H1 (cell line): Measurements from ENCODE around the gene CTNNA3.

Experiments used
- CHD2 ChIP-seq: IDR thresholded peaks from 2 replicates; pipeline ENCODE4 v1.6.1; 2012; ENCODE audit warnings: low read length, improper control_type of control experiment
- CREB1 ChIP-seq: IDR thresholded peaks from 2 replicates; pipeline ENCODE4 v1.6.1; 2012; ENCODE audit warnings: inconsistent platforms
- CTCF ChIP-seq, 3 experiments: IDR thresholded peaks; 1 replicate in 2 of 3; 2 replicates in 1 of 3; pipeline versions ENCODE4 v1.5.1 to v1.6.1; 2011; ENCODE audit warnings: low read length in 3 of 3, mild to moderate bottlenecking in 3 of 3, inconsistent platforms in 2 of 3, low read depth in 1 of 3, moderate library complexity in 1 of 3; ENCODE audit not compliant: insufficient read depth in 1 of 3; ENCODE audit errors: control extremely low read depth in 1 of 3
- KDM5A ChIP-seq: fragments of 200-600 bp; IDR thresholded peaks from 2 replicates; pipeline ENCODE4 v1.7.1; 2012; ENCODE audit warnings: mild to moderate bottlenecking, low read length, inconsistent platforms, mixed read lengths
- MAX ChIP-seq: IDR thresholded peaks from 2 replicates; pipeline ENCODE4 v1.6.1; 2012; ENCODE audit warnings: inconsistent platforms
- POLR2A ChIP-seq, 2 experiments: IDR thresholded peaks; 1 replicate in 1 of 2; 2 replicates in 1 of 2; pipeline ENCODE4 v1.6.1; 2011; ENCODE audit warnings: low read depth in 2 of 2, low read length in 2 of 2, mild to moderate bottlenecking in 2 of 2; ENCODE audit errors: control extremely low read depth in 1 of 2
- TAF1 ChIP-seq: IDR thresholded peaks from 2 replicates; pipeline ENCODE4 v1.6.1; 2011; ENCODE audit warnings: mild to moderate bottlenecking, low read depth, low read length
- TBP ChIP-seq: IDR thresholded peaks from 2 replicates; pipeline ENCODE4 v1.6.1; 2011; ENCODE audit warnings: low read depth, low read length, improper control_type of control experiment

GRCh38 chr10:66695046-66695445 lies 1000.9 kb downstream of the CTNNA3 start:
- TF ChIP-seq CTCF (IDR thresholded peaks at IDR 0.05; ENCODE audit: control extremely low read depth in 1 of 3, insufficient read depth in 1 of 3, low read depth in 1 of 3, low read length in 3 of 3) (no peak), CHD2 (no peak), CREB1 (no peak), POLR2A (IDR thresholded peaks at IDR 0.05; ENCODE audit: control extremely low read depth in 1 of 2, low read depth in 2 of 2, low read length in 2 of 2) (no peak), KDM5A (no peak), TAF1 (no peak), TBP (no peak), MAX (no peak)
